GM12874 (cell line): ENCODE data around the gene TGFBI.

ENCODE experiments used
- TF ChIP-seq, protein P1 (sequence below): IDR thresholded peaks from 2 replicates; pipeline ENCODE4 v1.5.1; 2011; ENCODE audit warnings: low read depth, mild to moderate bottlenecking, control low read depth, low read length, moderate library complexity; ENCODE audit not compliant: insufficient read depth

The TGFBI gene

GRCh38 chr5:136033848-136034247 lies 5.1 kb downstream of the TGFBI start:
- TF ChIP-seq, protein P1, sequence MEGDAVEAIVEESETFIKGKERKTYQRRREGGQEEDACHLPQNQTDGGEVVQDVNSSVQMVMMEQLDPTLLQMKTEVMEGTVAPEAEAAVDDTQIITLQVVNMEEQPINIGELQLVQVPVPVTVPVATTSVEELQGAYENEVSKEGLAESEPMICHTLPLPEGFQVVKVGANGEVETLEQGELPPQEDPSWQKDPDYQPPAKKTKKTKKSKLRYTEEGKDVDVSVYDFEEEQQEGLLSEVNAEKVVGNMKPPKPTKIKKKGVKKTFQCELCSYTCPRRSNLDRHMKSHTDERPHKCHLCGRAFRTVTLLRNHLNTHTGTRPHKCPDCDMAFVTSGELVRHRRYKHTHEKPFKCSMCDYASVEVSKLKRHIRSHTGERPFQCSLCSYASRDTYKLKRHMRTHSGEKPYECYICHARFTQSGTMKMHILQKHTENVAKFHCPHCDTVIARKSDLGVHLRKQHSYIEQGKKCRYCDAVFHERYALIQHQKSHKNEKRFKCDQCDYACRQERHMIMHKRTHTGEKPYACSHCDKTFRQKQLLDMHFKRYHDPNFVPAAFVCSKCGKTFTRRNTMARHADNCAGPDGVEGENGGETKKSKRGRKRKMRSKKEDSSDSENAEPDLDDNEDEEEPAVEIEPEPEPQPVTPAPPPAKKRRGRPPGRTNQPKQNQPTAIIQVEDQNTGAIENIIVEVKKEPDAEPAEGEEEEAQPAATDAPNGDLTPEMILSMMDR = no peak

- TF ChIP-seq, protein P1 = no peak
Observed at GRCh38 chr5:136034492-136034891, 5.7 kb downstream of the TGFBI start.

DNA sequence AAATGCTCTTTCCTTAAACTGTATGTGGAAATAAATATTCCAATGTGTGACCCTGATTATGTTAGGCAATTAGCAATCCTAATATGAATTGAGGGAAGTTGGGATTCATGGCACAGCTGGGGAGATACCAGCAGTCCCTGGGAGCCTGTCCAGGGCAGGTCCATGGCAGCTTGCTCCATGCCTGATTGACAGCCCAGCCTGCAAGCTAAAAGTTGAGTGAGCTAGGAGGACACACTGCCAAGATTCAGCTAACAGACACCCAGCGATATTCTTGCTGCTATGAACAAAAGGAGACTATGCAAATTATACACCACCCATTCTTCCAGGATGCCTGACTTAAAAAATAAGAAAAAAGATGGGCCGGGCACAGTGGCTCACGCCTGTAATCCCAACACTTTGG lies 6.2 kb downstream of the TGFBI start:
- TF ChIP-seq, protein P1 = no peak

- TF ChIP-seq, protein P1 = no peak
Observed at GRCh38 chr5:136035837-136036236, 7.0 kb downstream of the TGFBI start.

- TF ChIP-seq, protein P1 = no peak
Observed at GRCh38 chr5:136036293-136036911, 7.6 kb downstream of the TGFBI start.

- TF ChIP-seq, protein P1 = no peak
Observed at GRCh38 chr5:136037001-136037705, 8.4 kb downstream of the TGFBI start.

DNA sequence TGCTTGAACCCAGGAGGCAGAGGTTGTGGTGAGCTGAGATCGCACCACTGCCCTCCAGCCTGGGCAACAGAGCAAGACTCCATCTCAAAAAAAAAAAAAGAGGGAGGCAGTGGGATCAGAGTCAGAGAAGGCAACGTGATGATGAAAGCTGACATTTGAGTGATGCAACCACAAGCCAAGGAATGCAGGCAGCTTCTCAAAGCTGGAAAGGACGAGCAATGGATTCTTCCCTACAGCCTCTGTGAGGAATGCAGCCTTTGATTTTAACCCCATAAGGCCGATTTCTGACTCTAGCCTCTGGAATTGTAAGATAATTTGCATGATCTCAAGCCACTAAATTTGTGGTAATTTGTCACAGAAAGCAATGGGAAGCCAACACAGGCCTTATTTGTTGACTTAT lies 9.8 kb downstream of the TGFBI start:
- TF ChIP-seq, protein P1 = no peak
